ENCODE data around the gene ELAPOR1. TPM values are rescaled to one million over a fixed set of nuclear protein-coding genes. Genes with fewer than 3 reads are reported as not detected.

The ELAPOR1 gene
- total RNA-seq, 2 experiments from 2014 or later = 1.9 to 2.8 TPM

GRCh38 chr1:109099938-109100773 is 13.8 kb upstream of the ELAPOR1 start:
- peak; percentile 90 for ATAC-seq

GRCh38 chr1:109104364-109105151 is 9.4 kb upstream of the ELAPOR1 start:
- DNase-seq (no peak), ATAC-seq (no peak)
- Mint-ChIP-seq H3K4me1 (ENCODE audit: low read depth) (peaks cover 24% of the 10 kb centered on the region), H3K4me3 (no peak overlapping the region), H3K9me3 (ENCODE audit: insufficient read depth) (no peaks in the 10 kb centered on the region), H3K27ac (no peak overlapping the region), H3K27me3 (ENCODE audit: low read depth) (peaks cover 6% of the 10 kb centered on the region), H3K36me3 (ENCODE audit: low read depth) (peaks cover 11% of the 10 kb centered on the region)
- POLR2A ChIA-PET = no interaction called here
- CTCF ChIA-PET = interaction anchor here (2.8 kb wide), 1 partner anchor 8 kb away, joined by 27 read pairs; a partner anchor contains a TSS

More at GRCh38 chr1:109099938-109100773, 13.8 kb upstream of the ELAPOR1 start:
- CTCF ChIA-PET = interaction anchor here (0.8 to 3.0 kb wide), 23 partner anchors 8 to 432 kb away, joined by 3 to 80 read pairs (median 5); partner anchors contain the start of genes ELAPOR1, SARS1, TAF13 and TMEM167B
- Mint-ChIP-seq H3K27ac (peak overlapping the region; percentile 97), H3K4me1 (ENCODE audit: low read depth) (peaks cover 8% of the 10 kb centered on the region), H3K36me3 (ENCODE audit: low read depth) (peaks cover 13% of the 10 kb centered on the region), H3K27me3 (ENCODE audit: low read depth) (no peaks in the 10 kb centered on the region), H3K9me3 (ENCODE audit: insufficient read depth) (no peaks in the 10 kb centered on the region), H3K4me3 (peak overlapping the region; percentile 97)
- peak; percentile 98 for DNase-seq
- POLR2A ChIA-PET = interaction anchor here (0.6 to 2.7 kb wide), 24 partner anchors 9 to 934 kb away, joined by 3 to 51 read pairs (median 4); partner anchors contain the start of genes CLCC1, ELAPOR1, HENMT1 and PRPF38B

- Mint-ChIP-seq H3K4me1 (ENCODE audit: low read depth) (peaks cover 29% of the 10 kb centered on the region), H3K27me3 (ENCODE audit: low read depth) (peaks cover 15% of the 10 kb centered on the region)
- CTCF ChIA-PET = no interaction called here
Observed at GRCh38 chr1:109105881-109106280, 8.0 kb upstream of the ELAPOR1 start.

GRCh38 chr1:109107785-109108184 is 6.1 kb upstream of the ELAPOR1 start:
- DNase-seq = no peak

More at GRCh38 chr1:109105881-109106280, 8.0 kb upstream of the ELAPOR1 start:
- Mint-ChIP-seq H3K36me3 (ENCODE audit: low read depth) (peaks cover 7% of the 10 kb centered on the region), H3K9me3 (ENCODE audit: insufficient read depth) (no peaks in the 10 kb centered on the region), H3K4me3 (no peak overlapping the region), H3K27ac (no peak overlapping the region)
- ATAC-seq (no peak), DNase-seq (no peak)
- POLR2A ChIA-PET = no interaction called here

GRCh38 chr1:109109906-109110305 is 4.0 kb upstream of the ELAPOR1 start:
- ChIA-PET CTCF (interaction anchor here (0.8 to 4.3 kb wide), 8 partner anchors 10 to 281 kb away, joined by 3 to 80 read pairs (median 3); partner anchors contain the start of gene WDR47), POLR2A (interaction anchor here (0.7 to 7.2 kb wide), 2 partner anchors 10 to 185 kb away, joined by 3 to 50 read pairs; no protein-coding TSS in a partner anchor)
- Mint-ChIP-seq H3K36me3 (ENCODE audit: low read depth) (no peaks in the 10 kb centered on the region), H3K27me3 (ENCODE audit: low read depth) (peaks cover 25% of the 10 kb centered on the region), H3K27ac (no peak overlapping the region), H3K4me1 (ENCODE audit: low read depth) (peaks cover 49% of the 10 kb centered on the region), H3K4me3 (no peak overlapping the region), H3K9me3 (ENCODE audit: insufficient read depth) (no peaks in the 10 kb centered on the region)
- ATAC-seq = no peak
- no peak for DNase-seq

More at GRCh38 chr1:109107785-109108184, 6.1 kb upstream of the ELAPOR1 start:
- ATAC-seq = no peak
- ChIA-PET CTCF (interaction anchor here (1.0 to 1.5 kb wide), 2 partner anchors 8 to 94 kb away, joined by 3 to 8 read pairs; no protein-coding TSS in a partner anchor), POLR2A (no interaction called here)
- Mint-ChIP-seq H3K4me3 (no peak overlapping the region), H3K27me3 (ENCODE audit: low read depth) (peaks cover 23% of the 10 kb centered on the region), H3K36me3 (ENCODE audit: low read depth) (peaks cover 4% of the 10 kb centered on the region), H3K4me1 (ENCODE audit: low read depth) (peaks cover 34% of the 10 kb centered on the region), H3K27ac (no peak overlapping the region), H3K9me3 (ENCODE audit: insufficient read depth) (no peaks in the 10 kb centered on the region)

GRCh38 chr1:109111386-109112055 is 2.4 kb upstream of the ELAPOR1 start:
- no peaks in the 10 kb centered on the region for H3K9me3 Mint-ChIP-seq (ENCODE audit: insufficient read depth)
- no peak overlapping the region for H3K27ac Mint-ChIP-seq
- H3K4me3 Mint-ChIP-seq = no peak overlapping the region
- H3K27me3 Mint-ChIP-seq (ENCODE audit: low read depth) = peaks cover 26% of the 10 kb centered on the region
- ATAC-seq = no peak
- H3K36me3 Mint-ChIP-seq (ENCODE audit: low read depth) = no peaks in the 10 kb centered on the region
- POLR2A ChIA-PET = interaction anchor here (1.2 to 7.2 kb wide), 2 partner anchors 11 to 91 kb away, joined by 5 to 50 read pairs; no protein-coding TSS in a partner anchor
- no peak for DNase-seq
- peaks cover 41% of the 10 kb centered on the region for H3K4me1 Mint-ChIP-seq (ENCODE audit: low read depth)
- CTCF ChIA-PET = interaction anchor here (0.9 to 4.6 kb wide), 18 partner anchors 9 to 465 kb away, joined by 3 to 80 read pairs (median 7); partner anchors contain the start of genes PRPF38B and SARS1

GRCh38 chr1:109112056-109112651 is 1.8 kb upstream of the ELAPOR1 start:
- DNase-seq (no peak), ATAC-seq (no peak)
- CTCF ChIA-PET = interaction anchor here (0.6 to 4.6 kb wide), 39 partner anchors 9 to 451 kb away, joined by 3 to 80 read pairs (median 6); partner anchors contain the start of genes HENMT1, PRPF38B, SARS1 and TAF13
- H3K27ac Mint-ChIP-seq = no peak overlapping the region
- H3K27me3 Mint-ChIP-seq (ENCODE audit: low read depth) = peaks cover 26% of the 10 kb centered on the region
- POLR2A ChIA-PET = interaction anchor here (1.2 to 7.2 kb wide), 2 partner anchors 12 to 92 kb away, joined by 5 to 50 read pairs; no protein-coding TSS in a partner anchor
- H3K4me3 Mint-ChIP-seq = no peak overlapping the region
- H3K4me1 Mint-ChIP-seq (ENCODE audit: low read depth) = peaks cover 35% of the 10 kb centered on the region
- H3K36me3 Mint-ChIP-seq (ENCODE audit: low read depth) = no peaks in the 10 kb centered on the region
- no peaks in the 10 kb centered on the region for H3K9me3 Mint-ChIP-seq (ENCODE audit: insufficient read depth)

- POLR2A ChIA-PET = interaction anchor here (0.6 to 7.2 kb wide), 2 partner anchors 12 to 37 kb away, joined by 3 to 50 read pairs; partner anchors contain the start of gene TAF13
- peak; percentile 91 for DNase-seq
- Mint-ChIP-seq H3K36me3 (ENCODE audit: low read depth) (no peaks in the 10 kb centered on the region), H3K4me1 (ENCODE audit: low read depth) (peaks cover 33% of the 10 kb centered on the region), H3K27me3 (ENCODE audit: low read depth) (peaks cover 26% of the 10 kb centered on the region), H3K27ac (peak overlapping the region; percentile 58), H3K4me3 (peak overlapping the region; percentile 72), H3K9me3 (ENCODE audit: insufficient read depth) (no peaks in the 10 kb centered on the region)
- CTCF ChIA-PET = interaction anchor here (0.6 to 4.6 kb wide), 47 partner anchors 9 to 1226 kb away, joined by 3 to 80 read pairs (median 5); partner anchors contain the start of genes HENMT1, PRPF38B, RBM15 and SARS1
- ATAC-seq = peak; percentile 63
Observed at GRCh38 chr1:109112652-109113285, 1.1 kb upstream of the ELAPOR1 start.

GRCh38 chr1:109114342-109114674 is 393 bp downstream of the ELAPOR1 start:
- no peak overlapping the region for H3K27ac Mint-ChIP-seq
- no peak for ATAC-seq
- H3K9me3 Mint-ChIP-seq (ENCODE audit: insufficient read depth) = no peaks in the 10 kb centered on the region
- ChIA-PET CTCF (interaction anchor here (0.7 to 4.6 kb wide), 7 partner anchors 14 to 286 kb away, joined by 3 to 30 read pairs (median 3); no protein-coding TSS in a partner anchor), POLR2A (interaction anchor here (7.2 kb wide), 1 partner anchor 14 kb away, joined by 50 read pairs; no protein-coding TSS in a partner anchor)
- peaks cover 20% of the 10 kb centered on the region for H3K27me3 Mint-ChIP-seq (ENCODE audit: low read depth)
- H3K36me3 Mint-ChIP-seq (ENCODE audit: low read depth) = no peaks in the 10 kb centered on the region
- H3K4me1 Mint-ChIP-seq (ENCODE audit: low read depth) = peaks cover 33% of the 10 kb centered on the region
- DNase-seq = no peak
- H3K4me3 Mint-ChIP-seq = peak overlapping the region; percentile 77

GRCh38 chr1:109115685-109116084 is 1.8 kb downstream of the ELAPOR1 start:
- ATAC-seq = no peak
- peaks cover 24% of the 10 kb centered on the region for H3K4me1 Mint-ChIP-seq (ENCODE audit: low read depth)
- ChIA-PET CTCF (interaction anchor here (0.9 to 4.6 kb wide), 2 partner anchors 78 to 286 kb away, joined by 3 to 20 read pairs; no protein-coding TSS in a partner anchor), POLR2A (no interaction called here)
- H3K9me3 Mint-ChIP-seq (ENCODE audit: insufficient read depth) = no peaks in the 10 kb centered on the region
- no peak for DNase-seq
- no peak overlapping the region for H3K4me3 Mint-ChIP-seq
- H3K36me3 Mint-ChIP-seq (ENCODE audit: low read depth) = no peaks in the 10 kb centered on the region
- peaks cover 12% of the 10 kb centered on the region for H3K27me3 Mint-ChIP-seq (ENCODE audit: low read depth)
- no peak overlapping the region for H3K27ac Mint-ChIP-seq

All from activated CD8-positive, alpha-beta T cell treated with anti-CD3 and anti-CD28 coated beads, Interleukin-2, amount 10 ng/mL, durations not matched to agents 7 days and 5 days (primary cell).